OCI-LY7 (cell line): ENCODE data around the gene ZNF592. TPM values are rescaled to one million over a fixed set of nuclear protein-coding genes. Genes with fewer than 3 reads are reported as not detected.

Source experiments
- Bru-seq: library from RNA; stranded (reverse); fragments of 400-500 nt; gene quantifications from one replicate; lab custom pipeline; 2021; lab: Mats Ljungman, UMichigan
- BruChase-seq, 2 experiments: library from RNA; stranded (reverse); fragments of 400-500 nt; gene quantifications; one replicate each; lab custom pipeline; 2021; lab: Mats Ljungman, UMichigan
- BruUV-seq: library from RNA; stranded (reverse); fragments of 400-500 nt; replicated peaks from 2 replicates; lab custom pipeline; 2021; lab: Mats Ljungman, UMichigan
- CTCF ChIA-PET: fragments of 300-600 bp; sonication (Branson Sonifier 250); formaldehyde crosslinking; loops from one replicate; lab custom pipeline; 2022; ENCODE audit warnings: antibody characterized with exemption; ENCODE audit not compliant: unreplicated experiment; lab: Charles Lee
- POLR2A ChIA-PET: fragments of 300-600 bp; sonication (Branson Sonifier 250); formaldehyde crosslinking; loops from one replicate; lab custom pipeline; 2022; ENCODE audit warnings: antibody characterized with exemption; lab: Charles Lee
- DNase-seq: peaks from one replicate; pipeline ENCODE4 v3.0.0-alpha.2; 2015; ENCODE audit warnings: low spot score
- H2AFZ ChIP-seq: fragments of 200-600 bp; sonication (generic), shearing (Covaris generic); 2 replicates; pipeline ENCODE4 v1.6.1; 2014; ENCODE audit warnings: mild to moderate bottlenecking, antibody characterized with exemption, low read length, moderate library complexity
- H3K27ac ChIP-seq: fragments of 200-600 bp; sonication (generic); 2 replicates; pipeline ENCODE4 v1.5.1; 2014; ENCODE audit warnings: mixed run types, low read depth, mild to moderate bottlenecking, moderate library complexity, low read length, inconsistent platforms; ENCODE audit not compliant: poor library complexity, severe bottlenecking
- H3K36me3 ChIP-seq: fragments of 200-600 bp; sonication (generic); 2 replicates; pipeline ENCODE4 v1.6.1; 2014; ENCODE audit warnings: mild to moderate bottlenecking, antibody characterized with exemption, low read length, moderate library complexity, mixed read lengths; ENCODE audit not compliant: insufficient read depth
- H3K4me1 ChIP-seq: fragments of 200-600 bp; sonication (generic); 2 replicates; pipeline ENCODE4 v1.5.1; 2014; ENCODE audit warnings: mild to moderate bottlenecking, low read length; ENCODE audit not compliant: insufficient read depth, poor library complexity, severe bottlenecking
- H3K4me2 ChIP-seq: fragments of 200-600 bp; sonication (generic); 2 replicates; pipeline ENCODE4 v1.6.1; 2014; ENCODE audit warnings: mild to moderate bottlenecking, low read length
- H3K4me3 ChIP-seq: fragments of 200-600 bp; sonication (generic); 2 replicates; pipeline ENCODE4 v1.5.1; 2014; ENCODE audit warnings: mild to moderate bottlenecking, low read depth, low read length; ENCODE audit not compliant: poor library complexity, severe bottlenecking
- H3K79me2 ChIP-seq: fragments of 200-600 bp; sonication (generic); 2 replicates; pipeline ENCODE4 v1.6.1; 2016; ENCODE audit warnings: low read depth, mild to moderate bottlenecking, low read length, moderate library complexity, mixed read lengths; ENCODE audit not compliant: insufficient read depth
- H3K9me2 ChIP-seq: fragments of 200-600 bp; sonication (generic); 2 replicates; pipeline ENCODE4 v1.6.1; 2016; ENCODE audit warnings: mild to moderate bottlenecking, low read length, mixed read lengths; ENCODE audit not compliant: insufficient read depth
- H3K9me3 ChIP-seq: fragments of 200-600 bp; sonication (generic); 2 replicates; pipeline ENCODE4 v1.6.1; 2014; ENCODE audit warnings: mild to moderate bottlenecking, mixed run types, low read length, mixed read lengths
- H4K20me1 ChIP-seq: fragments of 200-600 bp; sonication (generic); 2 replicates; pipeline ENCODE4 v1.6.1; 2014; ENCODE audit warnings: mild to moderate bottlenecking, antibody characterized with exemption, low read length, moderate library complexity, mixed read lengths; ENCODE audit not compliant: insufficient read depth
- EZH2phosphoT487 ChIP-seq: fragments of 200-600 bp; sonication (generic); IDR thresholded peaks from 2 replicates; pipeline ENCODE4 v1.6.1; 2018; ENCODE audit warnings: low read depth, borderline replicate concordance, mild to moderate bottlenecking, mixed run types, antibody characterized with exemption, low read length, moderate library complexity, mixed read lengths
- intact Hi-C: fragments of 100-400 bp; cut with micrococcal nuclease; formaldehyde crosslinking; loops from one replicate; pipeline ENCODE4 v1.10.0; 2022; ENCODE audit not compliant: unreplicated experiment
- long read RNA-seq: library from polyadenylated mRNA; stranded (forward); transcript quantifications from one replicate; pipeline ENCODE4 v2.0.0, GENCODE V29; 2022
- total RNA-seq, 2 experiments: library from RNA; depleted of rRNA in 1 of 2; stranded (reverse); fragments of >200 nt in 1 of 2; shearing (Covaris generic) in 1 of 2; gene quantifications; 2 replicates each; pipeline ENCODE4 v1.2.3, GENCODE V29; 2014 to 2022
- TF ChIP-seq, protein P1 (sequence below): fragments of 200-600 bp; sonication (generic); conservative IDR thresholded peaks from 2 replicates; pipeline ENCODE4 v1.5.1; 2014; ENCODE audit warnings: mild to moderate bottlenecking, antibody characterized with exemption, low read length, moderate library complexity, mixed read lengths

ZNF592 gene, protein sequence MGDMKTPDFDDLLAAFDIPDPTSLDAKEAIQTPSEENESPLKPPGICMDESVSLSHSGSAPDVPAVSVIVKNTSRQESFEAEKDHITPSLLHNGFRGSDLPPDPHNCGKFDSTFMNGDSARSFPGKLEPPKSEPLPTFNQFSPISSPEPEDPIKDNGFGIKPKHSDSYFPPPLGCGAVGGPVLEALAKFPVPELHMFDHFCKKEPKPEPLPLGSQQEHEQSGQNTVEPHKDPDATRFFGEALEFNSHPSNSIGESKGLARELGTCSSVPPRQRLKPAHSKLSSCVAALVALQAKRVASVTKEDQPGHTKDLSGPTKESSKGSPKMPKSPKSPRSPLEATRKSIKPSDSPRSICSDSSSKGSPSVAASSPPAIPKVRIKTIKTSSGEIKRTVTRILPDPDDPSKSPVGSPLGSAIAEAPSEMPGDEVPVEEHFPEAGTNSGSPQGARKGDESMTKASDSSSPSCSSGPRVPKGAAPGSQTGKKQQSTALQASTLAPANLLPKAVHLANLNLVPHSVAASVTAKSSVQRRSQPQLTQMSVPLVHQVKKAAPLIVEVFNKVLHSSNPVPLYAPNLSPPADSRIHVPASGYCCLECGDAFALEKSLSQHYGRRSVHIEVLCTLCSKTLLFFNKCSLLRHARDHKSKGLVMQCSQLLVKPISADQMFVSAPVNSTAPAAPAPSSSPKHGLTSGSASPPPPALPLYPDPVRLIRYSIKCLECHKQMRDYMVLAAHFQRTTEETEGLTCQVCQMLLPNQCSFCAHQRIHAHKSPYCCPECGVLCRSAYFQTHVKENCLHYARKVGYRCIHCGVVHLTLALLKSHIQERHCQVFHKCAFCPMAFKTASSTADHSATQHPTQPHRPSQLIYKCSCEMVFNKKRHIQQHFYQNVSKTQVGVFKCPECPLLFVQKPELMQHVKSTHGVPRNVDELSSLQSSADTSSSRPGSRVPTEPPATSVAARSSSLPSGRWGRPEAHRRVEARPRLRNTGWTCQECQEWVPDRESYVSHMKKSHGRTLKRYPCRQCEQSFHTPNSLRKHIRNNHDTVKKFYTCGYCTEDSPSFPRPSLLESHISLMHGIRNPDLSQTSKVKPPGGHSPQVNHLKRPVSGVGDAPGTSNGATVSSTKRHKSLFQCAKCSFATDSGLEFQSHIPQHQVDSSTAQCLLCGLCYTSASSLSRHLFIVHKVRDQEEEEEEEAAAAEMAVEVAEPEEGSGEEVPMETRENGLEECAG (N-terminal part only)
- total RNA-seq (2014; rRNA removed; shearing (Covaris generic)): 17.1 and 23.0 TPM in 2 replicates
- total RNA-seq (2022): 41.3 and 42.5 TPM in 2 replicates
- Bru-seq, nascent RNA: percentile 82 among the genes with signal in this experiment
- percentile 89 among the genes with signal in this experiment for BruChase-seq, experiment 1, labeled RNA remaining after a 6-hour chase
- percentile 84 among the genes with signal in this experiment for BruChase-seq, experiment 2, labeled RNA remaining after a 2-hour chase
- long read RNA-seq, full-length matches to known transcripts: 25 of 72 reads
- long read RNA-seq, partial matches to known transcripts: 29 of 72 reads
- long read RNA-seq, other reads (novel, unspliced or antisense): 18 of 72 reads

DNA sequence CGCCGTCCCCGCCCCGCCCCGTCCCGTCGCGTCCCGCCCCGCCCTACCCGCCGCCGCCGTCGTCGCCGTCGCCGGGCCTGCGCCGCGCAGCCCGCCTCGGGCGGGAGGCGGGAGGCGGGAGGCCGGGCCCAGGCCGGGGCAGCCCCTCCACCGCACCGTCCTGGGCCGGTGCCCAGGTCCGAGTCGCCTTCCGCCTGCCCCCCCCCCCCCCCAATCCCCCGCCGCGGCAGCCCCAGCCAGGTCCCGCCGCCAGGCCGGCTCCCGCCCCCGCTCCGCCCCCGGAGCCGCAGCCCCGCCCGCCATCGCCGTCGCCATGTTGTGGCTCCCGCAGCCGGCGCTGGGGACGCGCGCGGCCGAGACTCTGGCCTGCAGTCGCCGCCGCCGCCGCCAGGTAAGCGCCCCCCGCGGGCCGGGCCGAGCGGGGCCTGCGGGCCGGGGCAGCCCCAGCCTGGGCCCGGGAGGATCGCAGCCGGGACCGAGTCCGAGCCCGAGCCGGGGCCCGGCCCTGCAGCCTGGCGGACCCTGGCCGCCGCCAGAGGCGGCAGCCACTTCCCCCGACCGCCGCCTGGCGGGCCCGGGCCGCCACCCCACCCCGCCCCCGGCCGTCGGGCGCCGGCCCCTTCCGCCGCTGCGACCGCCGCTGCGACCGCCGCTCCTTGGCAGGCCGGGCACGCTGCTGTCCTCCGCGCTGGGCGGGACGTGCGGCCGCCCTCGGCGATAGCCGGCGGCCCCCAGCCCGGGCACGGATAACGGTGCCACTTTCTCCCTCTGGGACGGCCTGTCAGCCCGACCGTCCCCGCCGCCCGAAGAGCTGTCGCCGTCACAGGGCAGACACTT, at the start of gene ZNF592:
Gene ZNF592 (plus strand): TSS at position 319 of the 837 bp plus-strand sequence. CDS start 34,084 bp downstream, outside the sequence.
- POLR2A ChIA-PET: interaction anchor here (1.2 to 3.3 kb wide), 5 partner anchors 12 to 95 kb away, joined by 3 to 29 read pairs (median 5); partner anchors contain the start of genes SEC11A and WDR73
- peak within 1 kb of the TSS; percentile 43 for H2AFZ ChIP-seq
- H3K4me3 ChIP-seq: peak within 1 kb of the TSS; percentile 95
- H3K79me2 ChIP-seq: peaks cover 65% of the 10 kb centered on the region
- H3K9me2 ChIP-seq: no peaks in the 10 kb centered on the region
- CTCF ChIA-PET: no interaction called here
- intact Hi-C loops: loop anchor here (1.0 kb wide), 4 partner anchors 32 to 115 kb away; partner anchors contain the start of genes NMB, SEC11A and WDR73
- H4K20me1 ChIP-seq: peaks cover 8% of the 10 kb centered on the region; the same call in 1 of the 2 replicates
- H3K4me1 ChIP-seq: peaks cover 57% of the 10 kb centered on the region
- H3K4me2 ChIP-seq: peak within 1 kb of the TSS; percentile 91
- H3K9me3 ChIP-seq: no peaks in the 10 kb centered on the region
- DNase-seq: peak; percentile 84
- TF ChIP-seq, protein P1, sequence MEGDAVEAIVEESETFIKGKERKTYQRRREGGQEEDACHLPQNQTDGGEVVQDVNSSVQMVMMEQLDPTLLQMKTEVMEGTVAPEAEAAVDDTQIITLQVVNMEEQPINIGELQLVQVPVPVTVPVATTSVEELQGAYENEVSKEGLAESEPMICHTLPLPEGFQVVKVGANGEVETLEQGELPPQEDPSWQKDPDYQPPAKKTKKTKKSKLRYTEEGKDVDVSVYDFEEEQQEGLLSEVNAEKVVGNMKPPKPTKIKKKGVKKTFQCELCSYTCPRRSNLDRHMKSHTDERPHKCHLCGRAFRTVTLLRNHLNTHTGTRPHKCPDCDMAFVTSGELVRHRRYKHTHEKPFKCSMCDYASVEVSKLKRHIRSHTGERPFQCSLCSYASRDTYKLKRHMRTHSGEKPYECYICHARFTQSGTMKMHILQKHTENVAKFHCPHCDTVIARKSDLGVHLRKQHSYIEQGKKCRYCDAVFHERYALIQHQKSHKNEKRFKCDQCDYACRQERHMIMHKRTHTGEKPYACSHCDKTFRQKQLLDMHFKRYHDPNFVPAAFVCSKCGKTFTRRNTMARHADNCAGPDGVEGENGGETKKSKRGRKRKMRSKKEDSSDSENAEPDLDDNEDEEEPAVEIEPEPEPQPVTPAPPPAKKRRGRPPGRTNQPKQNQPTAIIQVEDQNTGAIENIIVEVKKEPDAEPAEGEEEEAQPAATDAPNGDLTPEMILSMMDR: 0 out of 2 replicates have a peak, but pooled peaks have one; percentile 6
- TF ChIP-seq EZH2phosphoT487: no peak
- peaks cover 18% of the 10 kb centered on the region for H3K36me3 ChIP-seq
- peak within 1 kb of the TSS; percentile 82 for H3K27ac ChIP-seq
- no TSS peak for BruUV-seq

DNA sequence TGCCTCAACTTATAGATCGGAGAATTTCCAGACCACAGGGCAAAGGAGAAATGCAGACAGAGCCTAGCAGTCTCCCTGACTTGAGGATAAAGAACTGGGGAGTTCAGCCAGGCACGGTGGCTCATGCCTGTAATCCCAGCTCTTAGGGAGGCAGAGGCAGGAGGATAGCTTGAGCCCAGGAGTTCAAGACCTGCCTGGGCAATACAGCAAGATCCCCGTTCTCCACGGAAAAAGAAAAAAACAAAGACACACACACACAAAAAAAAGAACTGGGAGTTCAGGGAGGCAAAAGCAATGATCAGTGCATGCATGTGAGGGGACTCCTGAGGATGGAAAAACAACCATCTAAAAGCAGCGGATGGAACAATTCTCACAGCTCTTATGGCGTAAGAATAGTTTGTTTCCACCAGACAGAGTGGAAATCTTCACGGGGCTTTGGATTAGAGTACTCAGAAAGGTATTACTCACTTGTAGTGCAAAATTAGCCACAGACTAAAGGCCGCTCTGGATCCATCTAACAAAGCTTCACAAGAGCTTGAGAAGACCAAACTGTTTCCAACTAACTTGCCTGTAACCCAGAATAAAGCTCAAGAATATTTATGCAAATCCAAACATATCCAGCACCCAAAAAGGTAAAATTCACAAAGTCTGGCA, 48.7 kb upstream of the ZNF592 start:
- Histone ChIP-seq H3K4me2 (no peak overlapping the region), H3K36me3 (peaks cover 26% of the 10 kb centered on the region; the same call in 1 of the 2 replicates), H3K27ac (no peak overlapping the region), H3K9me2 (no peaks in the 10 kb centered on the region), H4K20me1 (peaks cover 24% of the 10 kb centered on the region), H2AFZ (no peak overlapping the region), H3K4me3 (no peak overlapping the region), H3K9me3 (no peaks in the 10 kb centered on the region), H3K79me2 (peaks cover 91% of the 10 kb centered on the region), H3K4me1 (peaks cover 12% of the 10 kb centered on the region)
- TF ChIP-seq, protein P1: no peak
- TF ChIP-seq EZH2phosphoT487: no peak
- no TSS peak for BruUV-seq
- ChIA-PET POLR2A (interaction anchor here (0.6 to 1.0 kb wide), 3 partner anchors 40 to 147 kb away, joined by 3 to 4 read pairs (median 4); no protein-coding TSS in a partner anchor), CTCF (no interaction called here)
- no peak for DNase-seq
- intact Hi-C loops: no loop called here
